ENCODE results near the gene DMBX1. TPM values are rescaled to one million over a fixed set of nuclear protein-coding genes. Genes with fewer than 3 reads are reported as not detected.

The DMBX1 gene
- total RNA-seq, 4 donors from 2014 or later, result not detected

GRCh38 chr1:46493316-46494032 is 3.8 kb downstream of the DMBX1 start:
- Histone ChIP-seq H3K27ac (no peak overlapping the region), H3K4me3 (no peak overlapping the region), H3K27me3 (peaks cover 82% of the 10 kb centered on the region), H3K36me3 (no peaks in the 10 kb centered on the region), H3K4me1 (peaks cover 11 to 24% (median 19%) of the 10 kb centered on the region in 4 donors), H3K9me3 (no peaks in the 10 kb centered on the region)
- WGBS, 2 donors (ENCODE audit: low coverage in 1 of 2), result 55% methylated on average over 19 of the region's 19 CpGs; no CpG with 5 or more reads in 1 of the 2 donors
- intact Hi-C loops (cut with DNase I; ENCODE audit: low total_unique reads), result no loop called here
- no peak for DNase-seq
- TF ChIP-seq EP300 (IDR thresholded peaks at IDR 0.05; ENCODE audit: low read depth), result no peak
- no peak for TF ChIP-seq POLR2A (IDR thresholded peaks at IDR 0.05)
- TF ChIP-seq CTCF (IDR thresholded peaks at IDR 0.05), result no peak
- in situ Hi-C loops (cut with MboI; ENCODE audit: low pct_ligation_motif_present in 1 of 4, low pct_unique_long_range_greater_than_20kb in 1 of 4, low sequenced_read_pairs in 3 of 4), result no loop called here

DNA sequence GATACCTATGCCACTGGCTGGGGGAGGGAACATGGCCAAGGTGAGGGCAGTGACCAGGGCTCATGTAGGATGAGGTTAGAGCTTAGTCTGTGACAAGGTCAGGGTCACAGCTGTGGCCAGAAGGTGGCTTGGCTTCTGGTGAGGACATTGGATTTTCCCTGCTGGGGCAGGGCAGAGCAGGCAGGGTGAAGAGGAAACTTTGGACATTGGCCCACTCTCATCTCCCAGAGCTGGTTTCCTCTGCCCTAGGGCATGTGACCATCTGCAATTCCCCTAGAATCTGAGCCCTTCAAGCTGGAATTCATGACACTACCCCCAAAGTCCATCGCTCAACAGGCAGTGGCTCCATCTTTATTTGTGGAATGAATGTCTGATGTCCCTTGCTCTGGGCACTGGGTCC is 5.3 kb downstream of the DMBX1 start:
- peaks cover 68% of the 10 kb centered on the region for H3K27me3 ChIP-seq

GRCh38 chr1:46495778-46496177 is 6.1 kb downstream of the DMBX1 start:
- 80 to 90% methylated on average over 1 to 2 of the region's 2 CpGs for WGBS, 2 donors (ENCODE audit: low coverage in 1 of 2)
- Histone ChIP-seq H3K27me3 (peaks cover 63% of the 10 kb centered on the region), H3K9me3 (no peaks in the 10 kb centered on the region), H3K4me1 (peaks cover 0 to 3% (median 1%) of the 10 kb centered on the region in 4 donors), H3K27ac (no peak overlapping the region), H3K4me3 (no peak overlapping the region), H3K36me3 (no peaks in the 10 kb centered on the region)
- TF ChIP-seq CTCF (IDR thresholded peaks at IDR 0.05) (no peak), POLR2A (IDR thresholded peaks at IDR 0.05) (no peak), POLR2AphosphoS5 (IDR thresholded peaks at IDR 0.05) (no peak), EP300 (IDR thresholded peaks at IDR 0.05; ENCODE audit: low read depth) (no peak)
- intact Hi-C loops (cut with DNase I; ENCODE audit: low total_unique reads), result no loop called here
- in situ Hi-C loops (cut with MboI; ENCODE audit: low pct_ligation_motif_present in 1 of 4, low pct_unique_long_range_greater_than_20kb in 1 of 4, low sequenced_read_pairs in 3 of 4), result no loop called here
- no peak for DNase-seq

More for the DNA sequence above, 5.3 kb downstream of the DMBX1 start:
- TF ChIP-seq POLR2A (IDR thresholded peaks at IDR 0.05) (no peak), EP300 (IDR thresholded peaks at IDR 0.05; ENCODE audit: low read depth) (no peak), POLR2AphosphoS5 (IDR thresholded peaks at IDR 0.05) (no peak), CTCF (IDR thresholded peaks at IDR 0.05) (no peak)
- 93% methylated on average over 1 of the region's 1 CpG; no CpG with 5 or more reads in 1 of the 2 donors for WGBS, 2 donors (ENCODE audit: low coverage in 1 of 2)
- Histone ChIP-seq H3K36me3 (no peaks in the 10 kb centered on the region), H3K4me3 (no peak overlapping the region), H3K27ac (no peak overlapping the region), H3K9me3 (no peaks in the 10 kb centered on the region), H3K4me1 (peaks cover 5 to 12% (median 9%) of the 10 kb centered on the region in 4 donors)
- in situ Hi-C loops (cut with MboI; ENCODE audit: low pct_ligation_motif_present in 1 of 4, low pct_unique_long_range_greater_than_20kb in 1 of 4, low sequenced_read_pairs in 3 of 4) (no loop called here), intact Hi-C loops (cut with DNase I; ENCODE audit: low total_unique reads) (no loop called here)
- DNase-seq, result no peak

- intact Hi-C loops (cut with DNase I; ENCODE audit: low total_unique reads) (no loop called here), in situ Hi-C loops (cut with MboI; ENCODE audit: low pct_ligation_motif_present in 1 of 4, low pct_unique_long_range_greater_than_20kb in 1 of 4, low sequenced_read_pairs in 3 of 4) (no loop called here)
- DNase-seq, result no peak
- Histone ChIP-seq H3K27me3 (peaks cover 56% of the 10 kb centered on the region), H3K9me3 (no peaks in the 10 kb centered on the region), H3K36me3 (no peaks in the 10 kb centered on the region), H3K4me1 (no peaks in the 10 kb centered on the region), H3K27ac (no peak overlapping the region), H3K4me3 (no peak overlapping the region)
- TF ChIP-seq CTCF (IDR thresholded peaks at IDR 0.05) (no peak), EP300 (IDR thresholded peaks at IDR 0.05; ENCODE audit: low read depth) (no peak), POLR2A (IDR thresholded peaks at IDR 0.05) (no peak), POLR2AphosphoS5 (IDR thresholded peaks at IDR 0.05) (no peak)
- 76% methylated on average over 6 of the region's 6 CpGs; no CpG with 5 or more reads in 1 of the 2 donors for WGBS, 2 donors (ENCODE audit: low coverage in 1 of 2)
Measured at GRCh38 chr1:46496505-46496904, 6.9 kb downstream of the DMBX1 start.
